PFSK-1 (cell line): ENCODE data around the gene IGFBP6.
A peak's percentile ranks its signal among the peaks of the same experiment; 100 is the strongest.

Source experiments
- FOXP2 ChIP-seq: optimal IDR thresholded peaks from 2 replicates; pipeline ENCODE3; 2011; ENCODE audit warnings: borderline replicate concordance, control low read depth, inconsistent platforms; ENCODE audit not compliant: insufficient read depth; ENCODE audit errors: extremely low read length, extremely low read depth
- POLR2AphosphoS5 ChIP-seq: IDR thresholded peaks from 2 replicates; pipeline ENCODE4 v1.6.1; 2012; ENCODE audit warnings: low read depth, mild to moderate bottlenecking, control low read depth, low read length, moderate library complexity
- REST ChIP-seq, 2 experiments: IDR thresholded peaks; 2 replicates each; pipeline versions ENCODE4 v1.6.1 to v1.8.0; 2011 to 2012; ENCODE audit warnings: low read depth in 2 of 2, low read length in 2 of 2, control low read depth in 1 of 2, inconsistent platforms in 1 of 2, mild to moderate bottlenecking in 1 of 2, moderate library complexity in 1 of 2; ENCODE audit not compliant: insufficient read depth in 1 of 2
- SIN3A ChIP-seq: IDR thresholded peaks from 2 replicates; pipeline ENCODE4 v1.6.1; 2012; ENCODE audit warnings: mild to moderate bottlenecking, low read length, moderate library complexity, borderline replicate concordance; ENCODE audit not compliant: insufficient read depth
- TAF1 ChIP-seq: IDR thresholded peaks from 2 replicates; pipeline ENCODE4 v1.6.1; 2012; ENCODE audit warnings: low read length, control low read depth, borderline replicate concordance; ENCODE audit not compliant: insufficient read depth

Gene IGFBP6

GRCh38 chr12:53051058-53051880 is 46.2 kb upstream of the IGFBP6 start:
- no peak for TF ChIP-seq REST (IDR thresholded peaks at IDR 0.05; ENCODE audit: insufficient read depth in 1 of 2, low read depth in 2 of 2, low read length in 2 of 2)

DNA sequence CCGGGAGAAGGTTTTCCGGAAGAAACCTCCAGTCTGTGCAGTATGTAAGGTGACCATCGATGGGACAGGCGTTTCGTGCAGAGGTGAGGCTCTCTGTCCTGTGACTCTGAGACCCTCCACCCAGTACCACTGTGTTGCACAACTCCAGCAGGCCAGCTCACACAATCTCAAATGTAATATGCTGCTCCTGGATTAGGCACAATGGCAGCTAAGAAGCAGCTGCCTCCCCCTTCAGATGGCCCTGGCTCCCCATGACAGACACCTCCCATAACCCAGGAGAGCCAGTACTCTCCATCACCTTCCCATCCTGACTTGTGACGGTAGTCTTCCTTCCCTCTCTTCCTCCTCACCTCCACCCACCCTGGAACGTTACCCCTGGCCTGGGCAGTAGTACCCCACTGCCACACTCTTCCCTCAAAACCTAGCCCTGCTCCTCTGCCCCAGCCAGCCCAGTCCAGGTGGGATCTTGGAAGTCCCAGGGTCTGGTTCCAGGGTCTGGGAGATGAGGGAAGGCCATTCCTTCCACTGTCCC is 45.5 kb upstream of the IGFBP6 start:
- no peak for TF ChIP-seq FOXP2
- TF ChIP-seq TAF1, result no peak
- no peak for TF ChIP-seq SIN3A
- no peak for TF ChIP-seq REST (IDR thresholded peaks at IDR 0.05; ENCODE audit: insufficient read depth in 1 of 2, low read depth in 2 of 2, low read length in 2 of 2)
- TF ChIP-seq POLR2AphosphoS5, result no peak

DNA sequence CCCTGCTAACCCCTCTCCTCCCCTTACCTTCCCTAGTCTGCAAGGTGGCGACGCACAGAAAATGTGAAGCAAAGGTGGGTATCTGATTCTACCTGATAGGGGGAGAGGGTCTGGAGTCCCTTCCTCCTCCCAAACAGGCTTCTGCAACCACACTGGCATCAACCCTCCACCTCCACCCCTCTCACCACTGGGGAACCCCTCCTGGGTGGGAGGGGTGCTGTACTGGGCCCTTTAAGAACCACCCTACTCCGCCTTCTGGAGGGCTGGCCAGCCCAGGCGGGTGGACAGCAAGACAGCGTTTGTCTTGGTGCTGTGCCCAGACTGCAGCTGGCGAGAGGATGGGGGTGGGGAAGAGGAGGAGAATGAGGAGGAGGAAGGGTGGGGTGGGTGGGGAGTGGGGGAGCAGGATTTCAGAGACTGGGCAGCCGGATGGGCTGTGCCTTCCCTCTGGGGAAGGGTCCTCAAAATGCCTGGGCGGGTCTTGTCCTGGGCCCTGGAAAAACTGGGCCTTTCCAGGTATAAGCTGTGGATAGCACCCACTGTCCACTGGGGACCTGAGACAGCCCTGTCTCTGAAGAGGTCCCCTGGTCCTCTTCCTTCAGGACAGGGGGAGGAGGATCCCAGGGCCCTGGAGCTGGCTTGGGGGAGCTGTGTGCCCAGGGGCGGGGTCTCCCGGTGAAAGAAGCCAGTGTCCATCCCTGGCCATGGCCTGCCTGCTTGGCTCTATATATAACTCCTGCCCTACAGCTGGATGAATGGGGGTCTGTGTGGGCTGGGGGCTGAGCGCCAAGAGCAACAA is 44.8 kb upstream of the IGFBP6 start:
- no peak for TF ChIP-seq SIN3A
- TF ChIP-seq REST (IDR thresholded peaks at IDR 0.05; ENCODE audit: insufficient read depth in 1 of 2, low read depth in 2 of 2, low read length in 2 of 2), result 0 out of 4 replicates have a peak, but pooled peaks of 1 of the 2 experiments have one; percentile 47

GRCh38 chr12:53053218-53054111 is 44.0 kb upstream of the IGFBP6 start:
- TF ChIP-seq TAF1 (no peak), SIN3A (no peak), REST (IDR thresholded peaks at IDR 0.05; ENCODE audit: insufficient read depth in 1 of 2, low read depth in 2 of 2, low read length in 2 of 2) (no peak), POLR2AphosphoS5 (no peak)
